NT2/D1 (cell line): ENCODE data around the gene CLASP2.

Source experiments
- SUZ12 ChIP-seq: IDR thresholded peaks from 2 replicates; pipeline ENCODE4 v1.6.1; 2011; ENCODE audit not compliant: insufficient read length, insufficient read depth; ENCODE audit errors: extremely low read depth
- YY1 ChIP-seq: IDR thresholded peaks from 2 replicates; pipeline ENCODE4 v1.6.1; 2011; ENCODE audit not compliant: insufficient read length, insufficient read depth
- ZNF274 ChIP-seq: IDR thresholded peaks from 2 replicates; pipeline ENCODE4 v1.6.1; 2011; ENCODE audit warnings: mild to moderate bottlenecking, low read depth, low read length

- TF ChIP-seq YY1 (no peak), ZNF274 (no peak), SUZ12 (no peak)
Observed at GRCh38 chr3:33687406-33688010, 30.5 kb downstream of the CLASP2 start.
